Panc1 (cell line): Measurements from ENCODE around the gene FBXO42. TPM values are rescaled to one million over a fixed set of nuclear protein-coding genes. Genes with fewer than 3 reads are reported as not detected.

ENCODE experiments used
- ATAC-seq: fragments of 200-7000 bp; cut with Tn5 transposase; 2 replicates; pipeline ENCODE4 v1.9.1; 2020; ENCODE audit warnings: mild to moderate bottlenecking, moderate library complexity
- BruUV-seq: library from RNA; stranded (reverse); fragments of 400-500 nt; replicated peaks from 2 replicates; lab custom pipeline; 2021; lab: Mats Ljungman, UMichigan
- CTCF ChIA-PET: fragments of 300-600 bp; sonication (Branson Sonifier 250); formaldehyde crosslinking; loops from one replicate; lab custom pipeline; 2022; ENCODE audit warnings: antibody characterized with exemption; lab: Charles Lee
- POLR2A ChIA-PET: fragments of 300-600 bp; sonication (Branson Sonifier 250); formaldehyde crosslinking; loops from one replicate; lab custom pipeline; 2022; ENCODE audit warnings: antibody characterized with exemption; lab: Charles Lee
- DNase-seq: peaks from one replicate; pipeline ENCODE4 v3.0.0-alpha.2; 2010; ENCODE audit warnings: low read depth, low spot score
- H3K27ac ChIP-seq: 2 replicates; pipeline ENCODE4 v1.5.1; 2011; ENCODE audit warnings: mild to moderate bottlenecking, low read length, inconsistent platforms
- H3K27me3 ChIP-seq: fragments of 200-500 bp; sonication (Bioruptor generic); 2 replicates; pipeline ENCODE4 v1.6.0; 2014; ENCODE audit warnings: low read length, inconsistent platforms; ENCODE audit not compliant: control insufficient read depth, insufficient read depth
- H3K36me3 ChIP-seq: fragments of 200-500 bp; sonication (Bioruptor generic); 2 replicates; pipeline ENCODE4 v1.5.1; 2014; ENCODE audit warnings: inconsistent platforms, mild to moderate bottlenecking, low read length, moderate library complexity; ENCODE audit not compliant: control insufficient read depth, insufficient read depth
- H3K4me1 ChIP-seq: 2 replicates; pipeline ENCODE4 v1.5.1; 2011; ENCODE audit warnings: inconsistent platforms, mild to moderate bottlenecking, low read length, moderate library complexity; ENCODE audit not compliant: control insufficient read depth, insufficient read depth
- H3K4me3 ChIP-seq, 2 experiments: 2 replicates each; pipeline ENCODE4 v1.5.1; 2011 to 2012; ENCODE audit warnings: low read depth in 2 of 2, low read length in 2 of 2, mild to moderate bottlenecking in 2 of 2, inconsistent platforms in 1 of 2, moderate library complexity in 1 of 2
- H3K9me3 ChIP-seq: fragments of 200-500 bp; sonication (Bioruptor generic); 2 replicates; pipeline ENCODE4 v1.5.1; 2014; ENCODE audit warnings: low read depth, mild to moderate bottlenecking, inconsistent platforms, low read length, moderate library complexity; ENCODE audit not compliant: control insufficient read depth, insufficient read depth
- CTCF ChIP-seq: fragments of 450-650 bp; IDR thresholded peaks from 2 replicates; pipeline ENCODE4 v1.5.1; 2017; ENCODE audit warnings: mild to moderate bottlenecking
- POLR2AphosphoS5 ChIP-seq: IDR thresholded peaks from 2 replicates; pipeline ENCODE4 v1.6.1; 2012; ENCODE audit warnings: mild to moderate bottlenecking, low read depth, low read length, moderate library complexity
- REST ChIP-seq, 2 experiments: IDR thresholded peaks; 2 replicates each; pipeline ENCODE4 v1.6.1; 2011 to 2012; ENCODE audit warnings: low read depth in 2 of 2, control low read depth in 1 of 2, low read length in 1 of 2, mild to moderate bottlenecking in 1 of 2, moderate library complexity in 1 of 2; ENCODE audit not compliant: insufficient read depth in 1 of 2
- SIN3A ChIP-seq: IDR thresholded peaks from 2 replicates; pipeline ENCODE4 v1.6.1; 2012; ENCODE audit warnings: low read depth, mild to moderate bottlenecking, low read length, moderate library complexity, borderline replicate concordance; ENCODE audit not compliant: insufficient read depth
- TCF7L2 ChIP-seq: IDR thresholded peaks from 2 replicates; pipeline ENCODE4 v1.6.1; 2011; ENCODE audit warnings: mild to moderate bottlenecking, low read depth, low read length, inconsistent platforms
- in situ Hi-C: cut with HindIII; loops from 2 replicates; pipeline ENCODE4 v1.10.0; 2016; ENCODE audit warnings: low sequenced_read_pairs, low pct_unique_long_range_greater_than_20kb
- intact Hi-C: fragments of 100-400 bp; cut with micrococcal nuclease; formaldehyde crosslinking; loops from one replicate; pipeline ENCODE4 v1.10.0; 2022; ENCODE audit not compliant: unreplicated experiment
- total RNA-seq: library from RNA; stranded (reverse); gene quantifications from one replicate; pipeline ENCODE4 v1.2.1, GENCODE V29; 2021; ENCODE audit not compliant: unreplicated experiment

FBXO42 gene
- total RNA-seq, 1 experiment from 2014 or later = 25.7 TPM

- ATAC-seq (no peak), DNase-seq (no peak)
- ChIA-PET POLR2A (no interaction called here), CTCF (no interaction called here)
- Histone ChIP-seq H3K4me3 (no peak overlapping the region), H3K36me3 (no peaks in the 10 kb centered on the region), H3K9me3 (no peaks in the 10 kb centered on the region), H3K27me3 (no peaks in the 10 kb centered on the region), H3K4me1 (no peaks in the 10 kb centered on the region), H3K27ac (no peak overlapping the region)
- TF ChIP-seq SIN3A (no peak), REST (IDR thresholded peaks at IDR 0.05; ENCODE audit: insufficient read depth in 1 of 2, low read depth in 2 of 2, low read length in 1 of 2) (no peak), POLR2AphosphoS5 (no peak), CTCF (no peak), TCF7L2 (no peak)
- in situ Hi-C loops (no loop called here), intact Hi-C loops (no loop called here)
- BruUV-seq = no TSS peak
These were observed 90.2 kb downstream of the FBXO42 start for GRCh38 chr1:16262067-16262466.

- H3K36me3 ChIP-seq = 0 out of 2 replicates have a peak, but pooled peaks cover under 1% of the 10 kb centered on the region
- no peak overlapping the region for H3K4me3 ChIP-seq
- TF ChIP-seq REST (IDR thresholded peaks at IDR 0.05; ENCODE audit: insufficient read depth in 1 of 2, low read depth in 2 of 2, low read length in 1 of 2) = no peak
- ChIA-PET POLR2A (interaction anchor here (0.6 kb wide), 1 partner anchor 722 kb away, joined by 6 read pairs; no protein-coding TSS in a partner anchor), CTCF (no interaction called here)
- no peak overlapping the region for H3K27ac ChIP-seq
- H3K4me1 ChIP-seq = no peaks in the 10 kb centered on the region
- intact Hi-C loops = no loop called here
- no peaks in the 10 kb centered on the region for H3K27me3 ChIP-seq
- no peaks in the 10 kb centered on the region for H3K9me3 ChIP-seq
- in situ Hi-C loops = no loop called here
- DNase-seq (no peak), ATAC-seq (no peak)
- no TSS peak for BruUV-seq
These were observed 91.5 kb downstream of the FBXO42 start for GRCh38 chr1:16260814-16261213.
